Measurements from ENCODE around the gene HIVEP3.

Gene HIVEP3

GRCh38 chr1:41906943-41907342 is 11.8 kb downstream of the HIVEP3 start:
- no peak overlapping the region for H3K27ac ChIP-seq
- DNase-seq (ENCODE audit: low read depth, low spot score): no peak
- TF ChIP-seq FOXP2 (optimal IDR thresholded peaks at IDR 0.05; ENCODE audit: control extremely low read depth, extremely low read length, insufficient read depth) (no peak), POLR2AphosphoS5 (IDR thresholded peaks at IDR 0.05; ENCODE audit: borderline replicate concordance, low read depth, low read length) (no peak)
- no peak overlapping the region for H3K9ac ChIP-seq (ENCODE audit: insufficient read length)
- H3K4me3 ChIP-seq: no peak overlapping the region
- no peaks in the 10 kb centered on the region for H3K9me3 ChIP-seq (ENCODE audit: low read depth, low read length)
- H3K36me3 ChIP-seq (ENCODE audit: insufficient read depth, low read length): no peaks in the 10 kb centered on the region

GRCh38 chr1:41905093-41905675 is 13.5 kb downstream of the HIVEP3 start:
- no peaks in the 10 kb centered on the region for H3K36me3 ChIP-seq (ENCODE audit: insufficient read depth, low read length)
- no peak overlapping the region for H3K9ac ChIP-seq (ENCODE audit: insufficient read length)
- TF ChIP-seq FOXP2 (optimal IDR thresholded peaks at IDR 0.05; ENCODE audit: control extremely low read depth, extremely low read length, insufficient read depth) (no peak), POLR2AphosphoS5 (IDR thresholded peaks at IDR 0.05; ENCODE audit: borderline replicate concordance, low read depth, low read length) (no peak), EZH2 (IDR thresholded peaks at IDR 0.05) (no peak)
- no peaks in the 10 kb centered on the region for H3K9me3 ChIP-seq (ENCODE audit: low read depth, low read length)
- H3K27ac ChIP-seq: no peak overlapping the region
- no peak overlapping the region for H3K4me3 ChIP-seq
- DNase-seq (ENCODE audit: low read depth, low spot score): no peak

GRCh38 chr1:41902664-41903063 is 16.1 kb downstream of the HIVEP3 start:
- no peak overlapping the region for H3K4me3 ChIP-seq
- H3K27ac ChIP-seq: no peak overlapping the region

DNA sequence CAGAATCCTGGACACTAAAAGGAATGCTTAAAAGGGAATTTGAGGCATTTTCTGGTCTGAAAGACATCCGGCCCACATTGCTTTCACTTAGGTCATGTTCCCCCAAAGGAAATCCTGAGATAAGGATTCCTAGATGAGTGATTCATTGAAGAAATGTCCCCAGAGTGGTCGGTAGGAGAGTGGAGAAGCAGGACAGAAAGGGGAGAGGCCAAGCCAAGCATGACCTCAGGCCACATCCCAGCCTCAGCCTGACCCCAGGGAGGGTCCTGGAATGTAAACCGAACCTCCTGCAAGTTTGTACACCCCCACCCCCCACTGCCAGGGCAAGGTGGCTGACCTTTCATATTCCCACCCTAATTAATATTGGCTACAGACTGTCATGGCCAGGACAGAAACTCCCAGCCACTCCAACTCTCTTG is 16.6 kb downstream of the HIVEP3 start:
- H3K27ac ChIP-seq: no peak overlapping the region
- no peaks in the 10 kb centered on the region for H3K9me3 ChIP-seq (ENCODE audit: low read depth, low read length)
- TF ChIP-seq FOXP2 (optimal IDR thresholded peaks at IDR 0.05; ENCODE audit: control extremely low read depth, extremely low read length, insufficient read depth) (no peak), POLR2AphosphoS5 (IDR thresholded peaks at IDR 0.05; ENCODE audit: borderline replicate concordance, low read depth, low read length) (no peak), EZH2 (IDR thresholded peaks at IDR 0.05) (no peak)
- no peak for DNase-seq (ENCODE audit: low read depth, low spot score)
- H3K9ac ChIP-seq (ENCODE audit: insufficient read length): no peak overlapping the region
- no peaks in the 10 kb centered on the region for H3K36me3 ChIP-seq (ENCODE audit: insufficient read depth, low read length)
- H3K4me3 ChIP-seq: no peak overlapping the region

More at GRCh38 chr1:41902664-41903063, 16.1 kb downstream of the HIVEP3 start:
- DNase-seq (ENCODE audit: low read depth, low spot score): no peak
- TF ChIP-seq FOXP2 (optimal IDR thresholded peaks at IDR 0.05; ENCODE audit: control extremely low read depth, extremely low read length, insufficient read depth) (no peak), EZH2 (IDR thresholded peaks at IDR 0.05) (no peak), POLR2AphosphoS5 (IDR thresholded peaks at IDR 0.05; ENCODE audit: borderline replicate concordance, low read depth, low read length) (no peak)
- no peak overlapping the region for H3K9ac ChIP-seq (ENCODE audit: insufficient read length)
- no peaks in the 10 kb centered on the region for H3K9me3 ChIP-seq (ENCODE audit: low read depth, low read length)
- H3K36me3 ChIP-seq (ENCODE audit: insufficient read depth, low read length): no peaks in the 10 kb centered on the region

DNA sequence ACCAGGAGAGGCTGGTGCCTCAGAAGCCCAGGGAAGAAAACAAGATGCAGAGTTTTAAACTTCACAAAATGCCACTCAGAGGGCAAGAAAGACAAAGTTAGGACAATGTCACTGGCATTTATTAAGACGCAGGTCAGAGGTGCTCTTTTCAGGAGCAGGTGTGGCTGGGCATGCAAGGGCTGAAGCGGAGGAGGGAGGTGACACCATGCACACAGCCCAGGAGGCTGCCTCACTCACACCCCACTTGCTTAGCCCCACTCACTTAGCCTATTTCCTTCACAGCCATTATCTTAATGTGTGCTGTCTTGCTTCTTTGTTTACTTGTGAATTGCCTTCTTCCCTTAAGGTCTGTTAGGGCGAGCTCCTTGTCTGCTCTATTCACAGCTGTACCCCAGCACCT is 17.2 kb downstream of the HIVEP3 start:
- Histone ChIP-seq H3K4me3 (no peak overlapping the region), H3K27ac (no peak overlapping the region), H3K9ac (ENCODE audit: insufficient read length) (no peak overlapping the region), H3K9me3 (ENCODE audit: low read depth, low read length) (no peaks in the 10 kb centered on the region), H3K36me3 (ENCODE audit: insufficient read depth, low read length) (no peaks in the 10 kb centered on the region)
- no peak for TF ChIP-seq POLR2AphosphoS5 (IDR thresholded peaks at IDR 0.05; ENCODE audit: borderline replicate concordance, low read depth, low read length)
- TF ChIP-seq FOXP2 (optimal IDR thresholded peaks at IDR 0.05; ENCODE audit: control extremely low read depth, extremely low read length, insufficient read depth): no peak
- no peak for TF ChIP-seq EZH2 (IDR thresholded peaks at IDR 0.05)
- no peak for DNase-seq (ENCODE audit: low read depth, low spot score)

DNA sequence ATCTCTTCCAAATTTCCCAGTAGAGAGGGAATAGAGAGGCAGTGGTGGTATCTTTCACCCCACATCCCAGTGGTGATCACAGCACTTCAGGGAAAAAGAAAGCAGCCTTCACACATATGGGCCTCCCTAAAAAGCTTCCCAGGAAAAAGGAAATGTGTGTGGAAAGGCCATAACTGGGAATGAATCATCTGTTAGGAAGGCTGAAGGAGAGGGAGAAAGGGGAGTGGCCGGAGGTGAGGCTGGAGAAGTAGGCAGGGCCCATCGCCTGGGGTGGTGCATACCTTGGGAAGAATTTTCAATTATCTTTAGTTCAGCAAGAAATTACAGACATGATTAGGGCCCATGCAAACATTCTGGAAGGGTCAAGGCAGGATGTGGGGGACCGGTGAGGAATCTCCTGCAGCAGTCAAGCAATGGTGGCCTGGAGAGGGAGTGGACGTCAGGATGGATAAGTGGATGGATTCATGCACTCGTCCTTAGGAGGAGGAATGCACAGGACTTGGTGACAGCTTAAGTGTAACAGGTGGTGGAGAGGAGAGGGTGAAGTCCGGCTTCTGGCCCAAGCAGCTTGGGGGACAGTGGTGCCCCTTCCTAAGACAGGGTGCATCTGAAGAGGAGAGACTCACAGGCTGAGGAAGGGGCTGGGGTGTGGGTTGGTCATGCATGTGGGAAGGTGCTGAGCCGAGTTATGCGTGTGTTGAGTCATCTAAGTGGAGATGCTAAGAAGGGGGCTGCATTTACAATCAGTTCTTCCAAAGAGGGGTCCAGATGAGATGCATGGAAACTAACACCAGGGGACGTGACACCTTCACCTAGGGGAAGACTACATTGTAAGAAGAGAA is 17.9 kb downstream of the HIVEP3 start:
- no peak for DNase-seq (ENCODE audit: low read depth, low spot score)
- TF ChIP-seq POLR2AphosphoS5 (IDR thresholded peaks at IDR 0.05; ENCODE audit: borderline replicate concordance, low read depth, low read length) (no peak), FOXP2 (optimal IDR thresholded peaks at IDR 0.05; ENCODE audit: control extremely low read depth, extremely low read length, insufficient read depth) (no peak), EZH2 (IDR thresholded peaks at IDR 0.05) (no peak)
- Histone ChIP-seq H3K9ac (ENCODE audit: insufficient read length) (no peak overlapping the region), H3K4me3 (no peak overlapping the region), H3K36me3 (ENCODE audit: insufficient read depth, low read length) (no peaks in the 10 kb centered on the region), H3K9me3 (ENCODE audit: low read depth, low read length) (no peaks in the 10 kb centered on the region), H3K27ac (no peak overlapping the region)

- no peak for TF ChIP-seq POLR2AphosphoS5 (IDR thresholded peaks at IDR 0.05; ENCODE audit: borderline replicate concordance, low read depth, low read length)
- TF ChIP-seq EZH2 (IDR thresholded peaks at IDR 0.05): no peak
- TF ChIP-seq FOXP2 (optimal IDR thresholded peaks at IDR 0.05; ENCODE audit: control extremely low read depth, extremely low read length, insufficient read depth): no peak
- H3K27ac ChIP-seq: no peak overlapping the region
Measured at GRCh38 chr1:41898191-41898713, 20.5 kb downstream of the HIVEP3 start.

DNA sequence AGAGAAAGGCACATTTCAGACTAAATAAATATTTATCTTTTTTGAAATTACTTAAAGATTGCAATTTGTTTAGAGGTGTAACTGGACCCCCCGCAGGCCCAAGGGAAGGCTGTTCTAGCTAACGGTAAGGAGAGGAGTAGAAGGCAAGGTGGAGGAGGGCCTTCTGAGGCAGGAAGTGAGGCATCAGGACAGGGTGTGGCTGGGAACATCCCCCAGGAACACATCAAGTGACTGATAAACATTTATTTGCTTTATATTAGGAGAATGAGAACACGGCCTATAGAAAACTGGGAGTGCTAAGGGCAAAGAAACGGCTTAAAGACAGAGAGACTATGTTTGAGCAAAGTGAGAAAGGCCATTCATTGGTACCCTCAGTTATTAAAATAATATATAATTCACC is 23.2 kb downstream of the HIVEP3 start:
- Histone ChIP-seq H3K9ac (ENCODE audit: insufficient read length) (no peak overlapping the region), H3K27ac (no peak overlapping the region), H3K36me3 (ENCODE audit: insufficient read depth, low read length) (no peaks in the 10 kb centered on the region), H3K4me3 (no peak overlapping the region), H3K9me3 (ENCODE audit: low read depth, low read length) (no peaks in the 10 kb centered on the region)
- DNase-seq (ENCODE audit: low read depth, low spot score): no peak
- TF ChIP-seq FOXP2 (optimal IDR thresholded peaks at IDR 0.05; ENCODE audit: control extremely low read depth, extremely low read length, insufficient read depth): no peak
- TF ChIP-seq EZH2 (IDR thresholded peaks at IDR 0.05): no peak
- TF ChIP-seq POLR2AphosphoS5 (IDR thresholded peaks at IDR 0.05; ENCODE audit: borderline replicate concordance, low read depth, low read length): no peak

More at GRCh38 chr1:41898191-41898713, 20.5 kb downstream of the HIVEP3 start:
- Histone ChIP-seq H3K36me3 (ENCODE audit: insufficient read depth, low read length) (no peaks in the 10 kb centered on the region), H3K9ac (ENCODE audit: insufficient read length) (no peak overlapping the region), H3K9me3 (ENCODE audit: low read depth, low read length) (no peaks in the 10 kb centered on the region), H3K4me3 (no peak overlapping the region)
- DNase-seq (ENCODE audit: low read depth, low spot score): no peak
